IMR-90 (cell line): ENCODE data around the gene NRM. TPM values are rescaled to one million over a fixed set of nuclear protein-coding genes. Genes with fewer than 3 reads are reported as not detected.

Experiments
- ATAC-seq: fragments of 200-7000 bp; cut with Tn5 transposase; 2 replicates; pipeline ENCODE4 v1.9.1; 2020; ENCODE audit warnings: low read depth, mild to moderate bottlenecking, moderate library complexity
- BruUV-seq: library from RNA; stranded (reverse); fragments of 400-500 nt; replicated peaks from 2 replicates; lab custom pipeline; 2021; lab: Mats Ljungman, UMichigan
- CTCF ChIA-PET: fragments of 300-600 bp; formaldehyde crosslinking; extraction: SDS; loops from one replicate; lab custom pipeline; 2021; ENCODE audit warnings: antibody characterized with exemption; lab: Yijun Ruan, JAX
- POLR2A ChIA-PET: fragments of 300-600 bp; sonication (Branson Sonifier 250); formaldehyde crosslinking; loops from one replicate; lab custom pipeline; 2022; ENCODE audit warnings: antibody characterized with exemption; ENCODE audit not compliant: unreplicated experiment; lab: Charles Lee
- DNase-seq: peaks from one replicate; pipeline ENCODE4 v3.0.0; 2013
- H2AFZ ChIP-seq: replicated peaks from 2 replicates; pipeline ENCODE3; 2013; ENCODE audit warnings: low read length, mild to moderate bottlenecking; ENCODE audit not compliant: poor library complexity
- H2AK5ac ChIP-seq: 2 replicates; pipeline ENCODE4 v1.6.1; 2013; ENCODE audit warnings: low read depth, low read length, inconsistent platforms
- H2AK9ac ChIP-seq: replicated peaks from 2 replicates; pipeline ENCODE3; 2013; ENCODE audit warnings: mild to moderate bottlenecking, low read depth, low read length, moderate library complexity; ENCODE audit not compliant: poor library complexity
- H2BK120ac ChIP-seq: 2 replicates; pipeline ENCODE4 v1.6.1; 2013; ENCODE audit warnings: low read depth, low read length, inconsistent platforms
- H2BK15ac ChIP-seq: 3 replicates; pipeline ENCODE4 v1.6.1; 2013; ENCODE audit warnings: low read depth, low read length, inconsistent platforms
- H2BK20ac ChIP-seq: 2 replicates; pipeline ENCODE4 v1.6.1; 2013; ENCODE audit warnings: low read depth, mild to moderate bottlenecking, inconsistent platforms, low read length, moderate library complexity
- H2BK5ac ChIP-seq: 2 replicates; pipeline ENCODE4 v1.6.1; 2013; ENCODE audit warnings: mild to moderate bottlenecking, low read depth, low read length, inconsistent platforms; ENCODE audit not compliant: poor library complexity, severe bottlenecking
- H3K14ac ChIP-seq: replicated peaks from 2 replicates; pipeline ENCODE4 v1.6.1; 2013; ENCODE audit warnings: low read depth, low read length, inconsistent platforms
- H3K18ac ChIP-seq: 2 replicates; pipeline ENCODE4 v1.6.1; 2013; ENCODE audit warnings: low read depth, low read length, control low read depth
- H3K23ac ChIP-seq: 2 replicates; pipeline ENCODE4 v1.6.1; 2013; ENCODE audit warnings: low read depth, low read length, inconsistent platforms
- H3K27ac ChIP-seq: 2 replicates; pipeline ENCODE4 v1.5.1; 2013; ENCODE audit warnings: mild to moderate bottlenecking, control low read depth, low read length; ENCODE audit not compliant: insufficient read depth
- H3K27me3 ChIP-seq: 2 replicates; pipeline ENCODE4 v1.6.1; 2013; ENCODE audit warnings: low read length; ENCODE audit not compliant: control insufficient read depth, insufficient read depth
- H3K36me3 ChIP-seq: 2 replicates; pipeline ENCODE4 v1.6.1; 2013; ENCODE audit warnings: low read length, mixed read lengths; ENCODE audit not compliant: control insufficient read depth, insufficient read depth
- H3K4ac ChIP-seq: 2 replicates; pipeline ENCODE4 v1.6.1; 2013; ENCODE audit warnings: low read depth, low read length, inconsistent platforms
- H3K4me1 ChIP-seq: 2 replicates; pipeline ENCODE4 v1.6.1; 2013; ENCODE audit warnings: low read length, mixed read lengths; ENCODE audit not compliant: control insufficient read depth, insufficient read depth
- H3K4me2 ChIP-seq: 2 replicates; pipeline ENCODE4 v1.6.1; 2013; ENCODE audit warnings: low read depth, mild to moderate bottlenecking, control low read depth, low read length, moderate library complexity
- H3K4me3 ChIP-seq: 2 replicates; pipeline ENCODE4 v1.5.1; 2013; ENCODE audit warnings: low read depth, mild to moderate bottlenecking, control low read depth, low read length, moderate library complexity; ENCODE audit not compliant: insufficient read depth
- H3K56ac ChIP-seq: 2 replicates; pipeline ENCODE4 v1.6.1; 2013; ENCODE audit warnings: low read length, inconsistent platforms; ENCODE audit not compliant: insufficient read depth; ENCODE audit errors: extremely low read depth
- H3K79me1 ChIP-seq, 2 experiments: 2 replicates each; pipeline ENCODE4 v1.6.1; 2013; ENCODE audit warnings: low read length in 2 of 2, inconsistent platforms in 1 of 2, low read depth in 1 of 2
- H3K9ac ChIP-seq: 2 replicates; pipeline ENCODE4 v1.6.1; 2013; ENCODE audit warnings: low read depth, low read length, control low read depth
- H3K9me1 ChIP-seq: 2 replicates; pipeline ENCODE4 v1.6.1; 2013; ENCODE audit warnings: low read length, inconsistent platforms; ENCODE audit not compliant: insufficient read depth
- H3K9me3 ChIP-seq: 2 replicates; pipeline ENCODE4 v1.6.1; 2013; ENCODE audit warnings: low read length; ENCODE audit not compliant: control insufficient read depth, insufficient read depth
- H4K20me1 ChIP-seq: 2 replicates; pipeline ENCODE4 v1.6.1; 2013; ENCODE audit warnings: low read length, inconsistent platforms; ENCODE audit not compliant: insufficient read depth
- H4K5ac ChIP-seq: 2 replicates; pipeline ENCODE4 v1.6.1; 2013; ENCODE audit warnings: mild to moderate bottlenecking, low read depth, low read length, control low read depth
- H4K8ac ChIP-seq, 2 experiments: 2 replicates each; pipeline ENCODE4 v1.6.1; 2013; ENCODE audit warnings: low read depth in 2 of 2, low read length in 2 of 2, control low read depth in 1 of 2, inconsistent platforms in 1 of 2
- H4K91ac ChIP-seq: 2 replicates; pipeline ENCODE4 v1.6.1; 2013; ENCODE audit warnings: low read depth, low read length, inconsistent platforms; ENCODE audit not compliant: insufficient read depth
- BHLHE40 ChIP-seq: fragments of 150-350 bp; IDR thresholded peaks from 2 replicates; pipeline ENCODE4 v1.6.1; 2016; ENCODE audit warnings: mild to moderate bottlenecking, low read depth, low read length
- CEBPB ChIP-seq: IDR thresholded peaks from 2 replicates; pipeline ENCODE4 v1.6.1; 2012; ENCODE audit warnings: low read depth, low read length, improper control_type of control experiment
- FOS ChIP-seq: fragments of 150-350 bp; IDR thresholded peaks from 2 replicates; pipeline ENCODE4 v1.6.1; 2016; ENCODE audit warnings: low read depth, low read length
- MAFK ChIP-seq: IDR thresholded peaks from 2 replicates; pipeline ENCODE4 v1.6.1; 2012; ENCODE audit warnings: low read depth, low read length, improper control_type of control experiment
- MAZ ChIP-seq: IDR thresholded peaks from 2 replicates; pipeline ENCODE4 v1.6.1; 2012; ENCODE audit warnings: low read depth, mild to moderate bottlenecking, low read length, improper control_type of control experiment, moderate library complexity, borderline replicate concordance
- MXI1 ChIP-seq: IDR thresholded peaks from 2 replicates; pipeline ENCODE4 v1.6.1; 2012; ENCODE audit warnings: low read depth, mild to moderate bottlenecking, low read length, moderate library complexity, borderline replicate concordance
- RAD21 ChIP-seq: IDR thresholded peaks from 2 replicates; pipeline ENCODE4 v1.6.1; 2012; ENCODE audit warnings: low read length, improper control_type of control experiment
- RFX5 ChIP-seq: IDR thresholded peaks from 2 replicates; pipeline ENCODE4 v1.8.0; 2012; ENCODE audit warnings: low read depth, mild to moderate bottlenecking, low read length, moderate library complexity
- SMC3 ChIP-seq: fragments of 150-350 bp; IDR thresholded peaks from 2 replicates; pipeline ENCODE4 v1.6.1; 2016; ENCODE audit warnings: low read depth, mild to moderate bottlenecking, antibody characterized with exemption, low read length, moderate library complexity
- WGBS, 2 experiments: methylation state at CpG; one replicate each; pipeline versions ENCODE4 v1.1.5 to v1.1.7; 2013; ENCODE audit warnings: missing lambda C conversion rate in 2 of 2; ENCODE audit not compliant: insufficient read length in 1 of 2; ENCODE audit errors: extremely low coverage in 2 of 2; 5-methylcytosine and 5-hydroxymethylcytosine counted together
- dilution Hi-C: fragments of 300-500 bp; cut with HindIII; formaldehyde crosslinking; loops from one replicate; pipeline ENCODE4 v1.14.3; 2018; ENCODE audit warnings: low sequenced_read_pairs; ENCODE audit not compliant: unreplicated experiment
- in situ Hi-C: fragments of 300-500 bp; cut with MboI; formaldehyde crosslinking; loops from 3 replicates; pipeline ENCODE4 v1.14.3; 2019; ENCODE audit warnings: low sequenced_read_pairs, inconsistent platforms, mixed read lengths
- intact Hi-C: fragments of 100-400 bp; cut with micrococcal nuclease; formaldehyde crosslinking; loops from 2 replicates; pipeline ENCODE4 v1.10.0; 2022
- polyA plus RNA-seq, 3 experiments: library from polyadenylated mRNA; depleted of rRNA; stranded (reverse); fragments of >200 nt; gene quantifications; 2 replicates each; pipeline ENCODE4 v1.2.3, GENCODE V29; 2012; ENCODE audit warnings: low replicate concordance in 1 of 3
- total RNA-seq: library from RNA; depleted of rRNA; stranded (reverse); fragments of >200 nt; gene quantifications from 2 replicates; pipeline ENCODE4 v1.2.3, GENCODE V29; 2012
- TF ChIP-seq, protein P1 (sequence below): fragments of 150-350 bp; IDR thresholded peaks from 2 replicates; pipeline ENCODE4 v1.6.1; 2016; ENCODE audit warnings: low read depth, mild to moderate bottlenecking, low read length, moderate library complexity, borderline replicate concordance
- TF ChIP-seq, protein P2 (sequence below): fragments of 150-350 bp; IDR thresholded peaks from 2 replicates; pipeline ENCODE4 v1.6.1; 2017; ENCODE audit warnings: mild to moderate bottlenecking, antibody characterized with exemption, low read length, low read depth

Gene NRM
- total and polyA plus RNA-seq, 2 of the 4 experiments (the other 2 are of a cell fraction) = 2.2 to 27.0 TPM

DNA sequence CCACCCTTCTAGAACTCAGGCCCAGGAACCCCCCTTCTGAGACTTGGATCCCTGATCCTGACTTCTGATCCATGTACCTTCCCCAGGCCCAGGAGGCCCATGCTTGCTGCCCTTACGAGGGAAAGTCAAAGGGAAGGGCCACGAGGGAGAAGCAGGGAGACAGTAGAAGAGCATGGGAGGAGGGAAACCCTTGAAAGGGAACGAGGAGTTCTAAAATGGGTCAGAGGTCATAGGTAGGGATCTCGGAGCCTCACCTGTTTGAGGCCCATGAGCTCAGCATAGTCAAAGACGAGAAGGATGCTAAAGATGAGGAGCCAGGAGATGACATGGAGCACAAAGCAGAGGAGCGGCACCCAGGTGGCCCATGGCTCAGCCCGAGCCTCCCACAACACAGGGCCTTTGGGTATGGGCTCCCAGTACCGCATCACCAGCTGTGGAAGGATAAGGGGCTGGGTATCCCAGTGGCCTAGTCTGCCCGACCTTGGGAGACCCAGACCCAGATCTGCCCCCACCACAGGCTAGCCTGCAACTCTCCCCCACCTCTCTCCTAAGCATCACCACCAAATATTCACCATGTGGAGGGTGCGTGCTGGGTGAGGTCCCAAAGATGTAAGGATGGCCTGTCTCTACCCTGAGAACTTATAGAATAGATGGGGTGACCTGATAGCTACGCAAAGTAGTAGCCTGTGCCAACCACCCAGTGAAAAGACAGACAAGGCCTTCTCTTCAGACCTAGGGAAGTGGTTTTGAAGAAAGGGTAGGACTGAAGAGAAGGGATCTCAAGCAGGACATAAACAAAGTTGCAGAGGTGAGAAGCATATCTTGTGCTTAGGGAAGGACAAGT is 1.5 kb downstream of the NRM start:
- BruUV-seq = no TSS peak
- H3K14ac ChIP-seq = peak overlapping the region; percentile 97
- H3K9me3 ChIP-seq = no peaks in the 10 kb centered on the region
- ATAC-seq (no peak), DNase-seq (no peak)
- H4K8ac ChIP-seq = peak overlapping the region; percentile 62 to 87; a peak in 3 of 4 replicates
- peaks cover 18% of the 10 kb centered on the region for H4K20me1 ChIP-seq
- H2AK9ac ChIP-seq = peak overlapping the region; percentile 98
- no peak overlapping the region for H3K18ac ChIP-seq
- peaks cover 11% of the 10 kb centered on the region for H3K36me3 ChIP-seq
- peak overlapping the region; percentile 52 for H2BK20ac ChIP-seq
- H3K4ac ChIP-seq = peak overlapping the region; percentile 98
- no peaks in the 10 kb centered on the region for H3K27me3 ChIP-seq
- ChIA-PET CTCF (interaction anchor here (2.2 kb wide), 1 partner anchor 10 kb away, joined by 6 read pairs; no protein-coding TSS in a partner anchor), POLR2A (no interaction called here)
- peaks cover 13% of the 10 kb centered on the region for H3K9me1 ChIP-seq
- WGBS, 2 experiments = 87% methylated on average over 3 of the region's 11 CpGs; no CpG with 5 or more reads in 1 of the 2 experiments
- H3K4me1 ChIP-seq = peaks cover 19% of the 10 kb centered on the region
- in situ Hi-C loops (no loop called here), dilution Hi-C loops (no loop called here), intact Hi-C loops (no loop called here)
- peak overlapping the region; percentile 99; the same call in 1 of the 2 replicates for H3K27ac ChIP-seq
- H3K79me1 ChIP-seq = peaks cover 18 to 37% of the 10 kb centered on the region in 2 experiments; a peak in 3 of 4 replicates
- H2AK5ac ChIP-seq = peak overlapping the region; percentile 98
- peak overlapping the region; percentile 92 for H2BK5ac ChIP-seq
- peak overlapping the region; percentile 97; the same call in 1 of the 2 replicates for H3K9ac ChIP-seq
- no peak overlapping the region for H3K56ac ChIP-seq
- peak overlapping the region; percentile 14 for H2AFZ ChIP-seq
- H4K91ac ChIP-seq = 0 out of 2 replicates have a peak overlapping the region, but pooled peaks have one; percentile 83
- H3K23ac ChIP-seq = peak overlapping the region; percentile 98
- TF ChIP-seq RAD21 (no peak), MAFK (no peak), CEBPB (no peak), MAZ (no peak), SMC3 (no peak), MXI1 (no peak), FOS (no peak), RFX5 (no peak), BHLHE40 (no peak)
- TF ChIP-seq, protein P1, sequence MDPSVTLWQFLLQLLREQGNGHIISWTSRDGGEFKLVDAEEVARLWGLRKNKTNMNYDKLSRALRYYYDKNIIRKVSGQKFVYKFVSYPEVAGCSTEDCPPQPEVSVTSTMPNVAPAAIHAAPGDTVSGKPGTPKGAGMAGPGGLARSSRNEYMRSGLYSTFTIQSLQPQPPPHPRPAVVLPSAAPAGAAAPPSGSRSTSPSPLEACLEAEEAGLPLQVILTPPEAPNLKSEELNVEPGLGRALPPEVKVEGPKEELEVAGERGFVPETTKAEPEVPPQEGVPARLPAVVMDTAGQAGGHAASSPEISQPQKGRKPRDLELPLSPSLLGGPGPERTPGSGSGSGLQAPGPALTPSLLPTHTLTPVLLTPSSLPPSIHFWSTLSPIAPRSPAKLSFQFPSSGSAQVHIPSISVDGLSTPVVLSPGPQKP = no peak
- TF ChIP-seq, protein P2, sequence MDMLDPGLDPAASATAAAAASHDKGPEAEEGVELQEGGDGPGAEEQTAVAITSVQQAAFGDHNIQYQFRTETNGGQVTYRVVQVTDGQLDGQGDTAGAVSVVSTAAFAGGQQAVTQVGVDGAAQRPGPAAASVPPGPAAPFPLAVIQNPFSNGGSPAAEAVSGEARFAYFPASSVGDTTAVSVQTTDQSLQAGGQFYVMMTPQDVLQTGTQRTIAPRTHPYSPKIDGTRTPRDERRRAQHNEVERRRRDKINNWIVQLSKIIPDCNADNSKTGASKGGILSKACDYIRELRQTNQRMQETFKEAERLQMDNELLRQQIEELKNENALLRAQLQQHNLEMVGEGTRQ = no peak
- no peak overlapping the region for H3K4me3 ChIP-seq
- no peak overlapping the region; the same call in 1 of the 2 replicates for H3K4me2 ChIP-seq
- H2BK15ac ChIP-seq = peak overlapping the region; percentile 37; the same call in 1 of the 3 replicates
- H2BK120ac ChIP-seq = peak overlapping the region; percentile 86; the same call in 1 of the 2 replicates
- H4K5ac ChIP-seq = 0 out of 2 replicates have a peak overlapping the region, but pooled peaks have one; percentile 8
